GM19397 (cell line): Measurements from ENCODE around the gene ZNF738.

Experiments
- ATAC-seq: cut with Tn5 transposase; IDR thresholded peaks from one replicate; pipeline ENCODE4 v1.9.1; 2021; ENCODE audit warnings: mild to moderate bottlenecking, moderate library complexity; ENCODE audit not compliant: unreplicated experiment

Gene ZNF738

GRCh38 chr19:21422244-21422643 lies 63.4 kb downstream of the ZNF738 start:
- ATAC-seq: no peak

- no peak for ATAC-seq
Measured at GRCh38 chr19:21423057-21424041, 64.5 kb downstream of the ZNF738 start.
